Left lung (tissue), 10 donors: ENCODE measurements around the gene FXYD3. TPM values are rescaled to one million over a fixed set of nuclear protein-coding genes. Genes with fewer than 3 reads are reported as not detected.

Source experiments
- ATAC-seq: fragments of 200-7000 bp; cut with Tn5 transposase; one replicate; pipeline ENCODE4 v1.9.1; 2020; ENCODE audit warnings: moderate library complexity
- DNase-seq, 4 donors: peaks; one replicate each; pipeline ENCODE4 v3.0.0-alpha.2; 2013 to 2020
- H3K27ac ChIP-seq, 2 donors: fragments of 200-600 bp; sonication (generic) in 1 of 2; one replicate each; pipeline versions ENCODE4 v1.5.0 to v1.8.0; 2020 to 2021
- H3K27me3 ChIP-seq, 2 donors: fragments of 200-600 bp; sonication (generic) in 1 of 2; one replicate each; pipeline versions ENCODE4 v1.5.0 to v1.8.0; 2020 to 2021
- H3K36me3 ChIP-seq, 2 donors: fragments of 200-600 bp; sonication (generic) in 1 of 2; one replicate each; pipeline versions ENCODE4 v1.5.0 to v1.8.0; 2020 to 2021
- H3K4me1 ChIP-seq, 2 donors: fragments of 200-600 bp; one replicate each; pipeline ENCODE4 v1.8.0; 2021
- H3K4me3 ChIP-seq, 2 donors: fragments of 200-600 bp; sonication (generic) in 1 of 2; one replicate each; pipeline versions ENCODE4 v1.5.0 to v1.8.0; 2020 to 2021; ENCODE audit warnings: mild to moderate bottlenecking in 1 of 2
- H3K9me3 ChIP-seq, 2 donors: fragments of 200-600 bp; sonication (generic) in 1 of 2; one replicate each; pipeline versions ENCODE4 v1.5.0 to v1.8.0; 2020 to 2021
- intact Hi-C, 2 donors: fragments of 100-400 bp; cut with DNase I; formaldehyde crosslinking; loops; one replicate each; pipeline versions ENCODE4 v1.11.2 to v1.14.2; 2022
- polyA plus RNA-seq, 6 donors: library from polyadenylated mRNA; unstranded; fragments of 120-200 nt; gene quantifications; one replicate each; pipeline ENCODE4 v1.2.1, GENCODE V29; 2013; ENCODE audit not compliant: insufficient read length in 6 of 6
- total RNA-seq, 2 donors: library from RNA; stranded (reverse); fragmentation: NEBNext Ultra II Directional; extraction: Animal tissue kit (Norgen Biotek cat#: 25700); gene quantifications; one replicate each; pipeline ENCODE4 v1.2.1, GENCODE V29; 2021
- TF ChIP-seq, protein P1 (sequence below), 2 donors: fragments of 200-600 bp; sonication (generic) in 1 of 2; IDR thresholded peaks; one replicate each; pipeline versions ENCODE4 v1.5.0 to v1.8.0; 2021; ENCODE audit warnings: antibody characterized with exemption in 2 of 2
- donor health status: DM: no; HTN: yes; CAD: no.
- donor health status: DM: no; HTN: no; CAD: no.

FXYD3 gene
- total and polyA plus RNA-seq, 8 donors = 17.5 to 207 (median 27.1) TPM

DNA sequence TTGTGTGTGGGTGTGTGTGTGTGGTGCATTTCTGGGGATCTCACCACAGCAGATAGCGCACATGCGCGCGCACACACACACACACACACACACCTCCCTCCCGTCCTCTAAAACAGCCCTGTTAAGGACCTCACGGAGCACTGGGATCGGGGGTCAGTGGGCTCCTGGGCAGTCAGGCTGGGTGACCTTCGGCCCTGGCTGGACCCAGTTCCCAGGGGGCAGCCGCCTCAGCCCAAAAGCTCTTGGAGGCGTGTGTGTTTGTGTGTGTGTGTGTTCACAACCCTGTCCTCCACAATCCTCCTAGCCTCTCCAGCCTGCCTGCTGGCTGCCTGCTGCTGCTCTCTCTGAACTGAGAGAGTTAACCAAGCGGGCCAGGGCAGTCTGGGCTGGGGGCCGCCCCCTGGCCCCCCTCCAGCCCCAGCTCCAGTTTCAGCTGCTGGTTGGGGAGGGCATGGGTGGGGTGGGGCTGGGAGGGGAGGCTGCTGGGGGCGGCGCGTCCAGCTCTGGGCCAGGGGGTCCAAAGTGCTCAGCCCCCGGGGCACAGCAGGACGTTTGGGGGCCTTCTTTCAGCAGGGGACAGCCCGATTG, 22.8 kb downstream of the FXYD3 start, which contains the start of gene FXYD1:
TSS of gene FXYD1 (plus strand) at position 520 of the 588 bp plus-strand sequence. CDS start 1,256 bp downstream, outside the sequence.
- no peak for ATAC-seq
- Histone ChIP-seq H3K27me3 (peaks cover 0 to 54% of the 10 kb centered on the region in 2 donors), H3K4me3 (peak within 1 kb of the TSS in 1 of 2 donors; percentile 15), H3K9me3 (no peaks in the 10 kb centered on the region), H3K36me3 (no peaks in the 10 kb centered on the region), H3K4me1 (peaks cover 13 to 45% of the 10 kb centered on the region in 2 donors), H3K27ac (peak within 1 kb of the TSS; percentile 55 to 75)
- DNase-seq = peak in 2 of 4 donors; percentile 62 to 90
- intact Hi-C loops = loop anchor here in 1 of 2 donors (10.0 kb wide), 1 partner anchor 74 kb away; no protein-coding TSS in a partner anchor
- TF ChIP-seq, protein P1, sequence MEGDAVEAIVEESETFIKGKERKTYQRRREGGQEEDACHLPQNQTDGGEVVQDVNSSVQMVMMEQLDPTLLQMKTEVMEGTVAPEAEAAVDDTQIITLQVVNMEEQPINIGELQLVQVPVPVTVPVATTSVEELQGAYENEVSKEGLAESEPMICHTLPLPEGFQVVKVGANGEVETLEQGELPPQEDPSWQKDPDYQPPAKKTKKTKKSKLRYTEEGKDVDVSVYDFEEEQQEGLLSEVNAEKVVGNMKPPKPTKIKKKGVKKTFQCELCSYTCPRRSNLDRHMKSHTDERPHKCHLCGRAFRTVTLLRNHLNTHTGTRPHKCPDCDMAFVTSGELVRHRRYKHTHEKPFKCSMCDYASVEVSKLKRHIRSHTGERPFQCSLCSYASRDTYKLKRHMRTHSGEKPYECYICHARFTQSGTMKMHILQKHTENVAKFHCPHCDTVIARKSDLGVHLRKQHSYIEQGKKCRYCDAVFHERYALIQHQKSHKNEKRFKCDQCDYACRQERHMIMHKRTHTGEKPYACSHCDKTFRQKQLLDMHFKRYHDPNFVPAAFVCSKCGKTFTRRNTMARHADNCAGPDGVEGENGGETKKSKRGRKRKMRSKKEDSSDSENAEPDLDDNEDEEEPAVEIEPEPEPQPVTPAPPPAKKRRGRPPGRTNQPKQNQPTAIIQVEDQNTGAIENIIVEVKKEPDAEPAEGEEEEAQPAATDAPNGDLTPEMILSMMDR (IDR thresholded peaks at IDR 0.05) = no peak

DNA sequence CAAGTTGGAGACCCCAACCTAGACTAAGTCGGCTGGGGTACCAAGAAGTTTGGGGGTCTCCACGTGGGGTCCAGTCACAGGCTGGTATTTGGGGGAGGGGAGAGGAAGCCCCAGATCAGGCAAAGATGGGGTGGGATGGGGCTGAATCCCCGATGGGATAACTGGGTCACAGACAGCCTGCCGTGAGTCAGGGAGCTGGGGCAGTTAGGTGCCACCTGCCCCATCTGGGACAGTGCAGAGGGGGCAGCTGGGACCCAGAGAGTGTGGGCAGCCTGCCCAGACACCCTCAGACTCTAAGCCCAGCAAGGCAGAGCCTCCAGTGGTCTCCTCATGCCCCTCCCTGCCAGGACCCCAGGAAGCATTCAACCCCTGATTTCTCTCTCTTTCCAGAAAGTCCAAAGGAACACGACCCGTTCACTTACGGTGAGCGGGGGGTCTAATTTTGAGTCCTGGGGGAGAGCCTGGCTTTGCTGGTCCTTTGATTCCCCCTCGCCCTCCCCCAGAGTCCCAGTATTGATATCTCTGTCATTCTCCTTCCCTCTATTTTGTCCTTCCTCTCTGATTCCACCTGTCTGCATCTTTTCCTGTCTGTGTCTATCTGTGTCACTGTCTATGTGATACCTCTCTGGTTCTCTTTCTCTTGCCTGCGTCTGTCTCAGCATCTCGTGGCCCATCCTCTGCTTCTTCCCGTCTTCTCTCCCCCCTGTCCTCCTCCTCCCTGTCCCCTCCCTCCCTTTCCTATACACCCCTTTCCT, 24.8 kb downstream of the FXYD3 start:
- peak overlapping the region in 1 of 2 donors; percentile 75 for H3K27ac ChIP-seq
- ATAC-seq (no peak), DNase-seq (no peak)
- TF ChIP-seq, protein P1 (IDR thresholded peaks at IDR 0.05) = no peak
- H3K4me1 ChIP-seq = peaks cover 13 to 45% of the 10 kb centered on the region in 2 donors
- H3K36me3 ChIP-seq = no peaks in the 10 kb centered on the region
- no peak overlapping the region for H3K4me3 ChIP-seq
- no peaks in the 10 kb centered on the region for H3K9me3 ChIP-seq
- intact Hi-C loops = no loop called here
- peaks cover 0 to 73% of the 10 kb centered on the region in 2 donors for H3K27me3 ChIP-seq

DNA sequence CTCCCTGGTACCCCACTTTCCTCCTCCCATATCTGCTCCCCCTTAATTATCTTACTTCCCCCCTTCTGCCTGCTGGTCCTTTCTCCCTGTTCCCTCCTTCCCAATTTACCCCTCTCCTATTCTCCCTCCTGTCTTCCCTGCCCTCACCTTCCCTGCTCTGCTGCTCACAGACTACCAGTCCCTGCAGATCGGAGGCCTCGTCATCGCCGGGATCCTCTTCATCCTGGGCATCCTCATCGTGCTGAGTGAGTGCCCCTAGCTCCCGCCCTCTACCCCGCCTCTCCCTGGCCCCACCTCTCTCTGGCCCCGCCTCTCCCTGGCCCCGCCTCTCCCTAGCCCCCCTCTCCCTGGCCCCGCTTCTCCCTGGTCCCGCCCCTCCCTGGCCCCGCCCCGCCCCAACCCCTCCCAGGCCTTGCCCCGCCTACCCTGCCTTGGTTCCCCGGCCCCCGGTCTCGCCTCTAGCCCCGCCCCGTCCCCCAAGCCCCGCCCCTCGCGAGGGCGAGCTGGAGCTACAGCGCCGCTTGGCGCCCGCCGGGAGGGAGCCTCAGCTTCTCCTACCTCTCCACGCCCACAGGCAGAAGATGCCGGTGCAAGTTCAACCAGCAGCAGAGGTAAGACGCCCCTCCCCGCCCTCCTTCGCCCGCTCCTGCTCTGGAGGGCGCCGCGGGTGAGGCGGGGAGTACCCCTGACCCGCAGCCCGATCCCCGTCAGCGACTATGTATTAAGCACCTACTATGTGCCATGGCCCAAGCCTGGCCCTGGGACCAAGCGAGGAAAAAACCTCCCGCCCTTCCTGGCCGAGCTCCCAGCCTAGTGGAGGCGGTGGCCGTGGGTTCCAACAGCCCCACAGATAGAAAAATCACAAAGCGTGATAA, 25.6 kb downstream of the FXYD3 start:
- peak in 3 of 4 donors; percentile 72 to 99 (median 91) for DNase-seq
- peaks cover 13 to 45% of the 10 kb centered on the region in 2 donors for H3K4me1 ChIP-seq
- TF ChIP-seq, protein P1 (IDR thresholded peaks at IDR 0.05) = peak; percentile 7 to 34

DNA sequence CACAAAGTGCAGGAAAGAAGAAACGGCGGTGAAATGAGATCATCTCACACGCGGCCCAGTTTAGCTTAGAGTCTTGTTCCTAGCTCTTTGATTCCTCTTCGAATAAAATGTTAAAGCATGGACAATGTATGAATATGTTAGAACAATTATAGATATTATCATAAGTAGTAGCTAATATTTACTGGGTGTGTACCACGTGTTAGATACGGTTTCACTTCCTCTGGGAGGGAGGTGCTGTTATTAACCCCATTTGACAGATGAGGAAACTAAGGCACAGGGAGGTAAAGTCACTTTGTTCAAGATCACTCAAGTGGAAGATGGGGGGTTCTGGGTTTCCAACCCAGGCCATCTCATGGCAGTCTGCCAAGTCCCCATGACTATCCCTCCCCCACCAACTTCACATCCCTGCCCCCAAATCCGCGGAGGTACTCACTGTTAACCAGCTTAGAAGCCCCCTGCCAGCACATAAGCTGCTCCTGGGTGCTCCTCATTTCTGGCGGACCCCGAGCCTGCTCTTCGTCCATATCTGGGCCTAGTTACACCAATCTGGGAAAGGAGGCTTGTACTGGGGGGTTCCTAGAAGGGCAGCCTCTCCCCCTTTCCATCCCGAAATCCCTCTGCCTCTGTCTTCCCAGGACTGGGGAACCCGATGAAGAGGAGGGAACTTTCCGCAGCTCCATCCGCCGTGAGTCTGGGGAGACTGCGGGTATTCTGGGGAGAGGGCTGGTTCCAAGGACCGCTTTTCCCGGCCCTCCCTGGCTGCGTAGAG, 26.4 kb downstream of the FXYD3 start:
- no peaks in the 10 kb centered on the region for H3K36me3 ChIP-seq
- TF ChIP-seq, protein P1 (IDR thresholded peaks at IDR 0.05) = no peak
- DNase-seq (no peak), ATAC-seq (no peak)
- H3K9me3 ChIP-seq = no peaks in the 10 kb centered on the region
- no peak overlapping the region for H3K4me3 ChIP-seq
- peaks cover 0 to 71% of the 10 kb centered on the region in 2 donors for H3K27me3 ChIP-seq
- peaks cover 13 to 43% of the 10 kb centered on the region in 2 donors for H3K4me1 ChIP-seq
- intact Hi-C loops = no loop called here
- no peak overlapping the region for H3K27ac ChIP-seq

More for the DNA sequence above, 25.6 kb downstream of the FXYD3 start:
- ATAC-seq = peak; percentile 89
- Histone ChIP-seq H3K36me3 (no peaks in the 10 kb centered on the region), H3K9me3 (no peaks in the 10 kb centered on the region), H3K27me3 (peaks cover 0 to 74% of the 10 kb centered on the region in 2 donors), H3K27ac (no peak overlapping the region), H3K4me3 (no peak overlapping the region)
- intact Hi-C loops = no loop called here
